GM12872 (cell line): ENCODE results near the gene MAMDC4.

Source experiments
- CTCF ChIP-seq: IDR thresholded peaks from 3 replicates; pipeline ENCODE4 v1.5.1; 2011; ENCODE audit warnings: low read depth, mild to moderate bottlenecking, low read length, moderate library complexity; ENCODE audit not compliant: insufficient read depth

Gene MAMDC4

DNA sequence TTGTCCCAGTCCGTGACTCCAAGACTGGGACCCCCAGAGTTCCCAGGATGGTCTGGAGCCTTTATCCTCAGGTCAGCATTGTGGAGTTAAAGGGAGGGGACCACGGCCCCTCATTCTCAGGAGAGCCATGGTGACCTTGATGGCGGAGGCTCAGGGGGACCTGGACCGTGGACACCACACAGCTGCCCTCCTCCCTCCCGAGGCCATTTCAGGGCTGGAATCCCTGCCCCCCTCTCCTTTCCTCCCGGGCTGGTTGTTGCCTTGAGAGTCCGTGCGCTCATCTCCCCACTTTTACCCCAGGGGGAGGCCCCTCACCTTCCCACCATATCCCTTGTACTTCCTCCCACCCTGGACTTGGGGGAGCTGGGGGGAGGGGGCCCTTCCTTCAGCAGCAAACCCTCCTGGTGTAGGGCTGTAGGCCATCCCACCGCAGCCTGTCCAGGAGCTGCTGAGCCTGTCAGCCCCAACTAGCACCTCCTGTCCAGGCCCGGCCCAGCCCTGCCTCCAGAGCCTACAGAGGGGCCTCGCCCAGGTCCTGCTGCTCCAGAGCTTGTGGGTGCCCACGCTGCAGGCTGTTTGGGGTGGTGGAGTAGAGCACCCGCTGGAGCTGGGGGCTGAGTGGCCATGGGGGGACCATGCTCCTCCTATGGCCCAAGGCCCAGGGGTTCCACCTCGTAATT, 24.2 kb upstream of the MAMDC4 start:
- no peak for TF ChIP-seq CTCF

- no peak for TF ChIP-seq CTCF
Observed at GRCh38 chr9:136828474-136829140, 23.5 kb upstream of the MAMDC4 start.

DNA sequence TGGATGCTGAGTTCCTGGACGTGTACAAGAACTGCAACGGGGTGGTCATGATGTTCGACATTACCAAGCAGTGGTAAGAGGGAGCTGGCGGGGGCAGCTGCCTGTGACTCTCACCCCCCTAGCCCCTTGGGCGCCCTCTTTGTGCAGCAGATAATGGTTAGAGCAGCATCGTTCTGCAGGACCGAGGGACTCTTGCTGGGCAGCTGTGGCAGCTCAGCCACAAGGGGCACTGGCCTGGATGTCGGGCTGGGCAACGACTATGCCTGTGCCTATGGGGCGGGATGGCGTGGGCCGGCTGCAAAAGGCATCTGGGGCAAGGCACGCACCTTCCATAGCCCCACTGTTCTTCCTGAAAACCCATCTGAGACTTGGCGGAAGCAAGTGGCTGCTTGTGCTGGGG, 22.7 kb upstream of the MAMDC4 start:
- no peak for TF ChIP-seq CTCF

GRCh38 chr9:136829981-136830885, 21.9 kb upstream of the MAMDC4 start:
- no peak for TF ChIP-seq CTCF

- no peak for TF ChIP-seq CTCF
Observed at GRCh38 chr9:136831002-136831719, 21.0 kb upstream of the MAMDC4 start.

DNA sequence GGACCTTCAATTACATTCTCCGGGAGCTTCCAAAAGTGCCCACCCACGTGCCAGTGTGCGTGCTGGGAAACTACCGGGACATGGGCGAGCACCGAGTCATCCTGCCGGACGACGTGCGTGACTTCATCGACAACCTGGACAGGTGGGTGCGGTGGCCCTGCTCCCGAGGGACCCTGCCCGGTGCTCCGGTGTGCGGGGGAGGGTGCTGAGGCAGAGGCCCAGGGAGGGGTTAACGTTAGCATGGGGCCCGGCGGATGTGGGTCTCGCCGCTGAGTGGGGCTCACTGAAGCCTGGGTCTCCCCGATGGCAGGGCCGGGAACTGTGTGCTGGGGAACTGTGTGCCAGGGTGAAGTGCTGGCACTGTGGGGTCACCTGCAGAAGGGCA, 20.4 kb upstream of the MAMDC4 start:
- TF ChIP-seq CTCF, result no peak

DNA sequence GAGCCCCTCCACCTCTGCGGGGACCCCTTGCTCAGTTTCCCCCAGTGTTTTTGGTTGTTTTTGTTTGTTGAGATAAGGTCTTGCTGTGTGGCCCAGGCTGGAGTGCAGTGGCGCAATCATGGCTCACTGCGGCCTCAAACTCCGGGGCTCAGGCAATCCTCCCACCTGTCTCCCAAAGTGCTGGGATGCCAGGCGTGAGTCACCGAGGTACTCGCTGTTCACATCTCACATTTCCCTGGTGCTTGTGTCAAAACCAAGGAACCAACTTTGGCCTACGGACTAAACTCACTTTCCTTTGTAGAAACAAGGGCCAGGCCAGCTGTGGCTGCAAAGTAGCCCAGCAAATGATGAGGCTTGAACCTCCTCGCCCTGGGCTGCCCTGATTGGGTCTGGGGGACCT, 19.6 kb upstream of the MAMDC4 start:
- TF ChIP-seq CTCF, result no peak
